NCI-H1930 (cell line): ENCODE measurements around the gene UBA1.

Experiments used
- DNase-seq, 2 experiments: peaks; one replicate each; lab custom pipeline; 2025; lab: John Stamatoyannopoulos, UW

The UBA1 gene

GRCh38 chrX:47169726-47170515 lies 23.7 kb upstream of the UBA1 start:
- no peak for DNase-seq

GRCh38 chrX:47170861-47171692 lies 22.6 kb upstream of the UBA1 start:
- no peak for DNase-seq

- no peak for DNase-seq
Measured at GRCh38 chrX:47171996-47172395, 21.6 kb upstream of the UBA1 start.

- no peak for DNase-seq
Measured at GRCh38 chrX:47172549-47172948, 21.1 kb upstream of the UBA1 start.

- no peak for DNase-seq
Measured at GRCh38 chrX:47172971-47173792, 20.4 kb upstream of the UBA1 start.

GRCh38 chrX:47174376-47174775 lies 19.3 kb upstream of the UBA1 start:
- DNase-seq = no peak

GRCh38 chrX:47174846-47175587 lies 18.6 kb upstream of the UBA1 start:
- no peak for DNase-seq

- no peak for DNase-seq
Measured at GRCh38 chrX:47175588-47175980, 18.0 kb upstream of the UBA1 start.

GRCh38 chrX:47176101-47176740 lies 17.4 kb upstream of the UBA1 start:
- no peak for DNase-seq

GRCh38 chrX:47177079-47177478 lies 16.6 kb upstream of the UBA1 start:
- DNase-seq = no peak

- DNase-seq = no peak
Measured at GRCh38 chrX:47178337-47178736, 15.3 kb upstream of the UBA1 start.

GRCh38 chrX:47179221-47179927 lies 14.3 kb upstream of the UBA1 start:
- DNase-seq = no peak

GRCh38 chrX:47179928-47180255 lies 13.7 kb upstream of the UBA1 start:
- no peak for DNase-seq

GRCh38 chrX:47180346-47180745 lies 13.3 kb upstream of the UBA1 start:
- no peak for DNase-seq

- no peak for DNase-seq
Measured at GRCh38 chrX:47181301-47181700, 12.3 kb upstream of the UBA1 start.

GRCh38 chrX:47182106-47182700 lies 11.4 kb upstream of the UBA1 start:
- no peak for DNase-seq

GRCh38 chrX:47184486-47184885 lies 9.1 kb upstream of the UBA1 start:
- no peak for DNase-seq

GRCh38 chrX:47185241-47185640 lies 8.4 kb upstream of the UBA1 start:
- no peak for DNase-seq

GRCh38 chrX:47186096-47186740 lies 7.4 kb upstream of the UBA1 start:
- DNase-seq = no peak
